GM18867 (cell line): ENCODE data around the gene FREM1.

ENCODE experiments used
- ATAC-seq: cut with Tn5 transposase; IDR thresholded peaks from one replicate; pipeline ENCODE4 v1.9.1; 2021; ENCODE audit warnings: mild to moderate bottlenecking, moderate library complexity; ENCODE audit not compliant: unreplicated experiment

Gene FREM1

GRCh38 chr9:14819183-14819582 lies 91.0 kb downstream of the FREM1 start:
- ATAC-seq = no peak

GRCh38 chr9:14814249-14814628 lies 96.0 kb downstream of the FREM1 start:
- ATAC-seq = no peak

- no peak for ATAC-seq
These were observed 96.6 kb downstream of the FREM1 start for GRCh38 chr9:14813336-14814248.

- no peak for ATAC-seq
These were observed 97.4 kb downstream of the FREM1 start for GRCh38 chr9:14812806-14813205.

GRCh38 chr9:14811844-14812243 lies 98.4 kb downstream of the FREM1 start:
- ATAC-seq = no peak

GRCh38 chr9:14806941-14807520 lies 103.2 kb downstream of the FREM1 start:
- no peak for ATAC-seq

- ATAC-seq = no peak
These were observed 111.2 kb downstream of the FREM1 start for GRCh38 chr9:14799030-14799429.

- ATAC-seq = no peak
These were observed 112.8 kb downstream of the FREM1 start for GRCh38 chr9:14797435-14797834.

- ATAC-seq = no peak
These were observed 116.8 kb downstream of the FREM1 start for GRCh38 chr9:14793389-14793788.

GRCh38 chr9:14790628-14791027 lies 119.6 kb downstream of the FREM1 start:
- ATAC-seq = no peak

GRCh38 chr9:14788846-14789245 lies 121.4 kb downstream of the FREM1 start:
- ATAC-seq = no peak

GRCh38 chr9:14783358-14783757 lies 126.9 kb downstream of the FREM1 start:
- no peak for ATAC-seq

- no peak for ATAC-seq
These were observed 127.8 kb downstream of the FREM1 start for GRCh38 chr9:14782286-14783051.

- no peak for ATAC-seq
These were observed 129.5 kb downstream of the FREM1 start for GRCh38 chr9:14780693-14781092.

GRCh38 chr9:14780251-14780650 lies 130.0 kb downstream of the FREM1 start:
- no peak for ATAC-seq

- no peak for ATAC-seq
These were observed 130.6 kb downstream of the FREM1 start for GRCh38 chr9:14779566-14780022.

- ATAC-seq = no peak
These were observed 131.7 kb downstream of the FREM1 start for GRCh38 chr9:14778565-14778964.

- ATAC-seq = no peak
These were observed 134.3 kb downstream of the FREM1 start for GRCh38 chr9:14775917-14776316.

- ATAC-seq = no peak
These were observed 139.6 kb downstream of the FREM1 start for GRCh38 chr9:14770592-14770991.

- no peak for ATAC-seq
These were observed 141.0 kb downstream of the FREM1 start for GRCh38 chr9:14769230-14769571.

GRCh38 chr9:14768405-14769229 lies 141.6 kb downstream of the FREM1 start:
- ATAC-seq = peak; percentile 69
